SK-N-SH treated with all-trans-retinoic acid at 6 μM for 48 hours (cell line): ENCODE data around the gene NME7.

Experiments
- ATAC-seq: fragments of 200-7000 bp; cut with Tn5 transposase; 3 replicates; pipeline ENCODE4 v1.9.1; 2020; ENCODE audit warnings: mild to moderate bottlenecking, moderate library complexity
- ARNTL ChIP-seq: fragments of 450-650 bp; formaldehyde crosslinking; IDR thresholded peaks from 2 replicates; pipeline ENCODE4 v1.5.0; 2020; ENCODE audit warnings: low read depth, mild to moderate bottlenecking, moderate library complexity, borderline replicate concordance
- CREB5 ChIP-seq: fragments of 250-450 bp; sonication (Bioruptor Pico); IDR thresholded peaks from 2 replicates; pipeline ENCODE4 v1.5.1; 2020; ENCODE audit warnings: low read depth, mild to moderate bottlenecking, moderate library complexity
- CSDC2 ChIP-seq: fragments of 250-450 bp; sonication (Bioruptor Pico); IDR thresholded peaks from 2 replicates; pipeline ENCODE4 v1.5.0; 2020; ENCODE audit warnings: mild to moderate bottlenecking, moderate library complexity
- ESRRG ChIP-seq: fragments of 250-450 bp; sonication (Bioruptor Pico); IDR thresholded peaks from 2 replicates; pipeline ENCODE4 v1.6.1; 2021; ENCODE audit warnings: mild to moderate bottlenecking
- GLIS3 ChIP-seq: fragments of 250-450 bp; sonication (Bioruptor Pico); IDR thresholded peaks from 2 replicates; pipeline ENCODE4 v1.5.0; 2020; ENCODE audit warnings: mild to moderate bottlenecking, moderate library complexity
- ISL1 ChIP-seq: fragments of 250-450 bp; sonication (Bioruptor Pico); IDR thresholded peaks from 2 replicates; pipeline ENCODE4 v2.1.2; 2022; ENCODE audit warnings: mild to moderate bottlenecking, moderate library complexity
- OSR1 ChIP-seq: fragments of 250-450 bp; sonication (Bioruptor Pico); IDR thresholded peaks from 2 replicates; pipeline ENCODE4 v1.8.0; 2022; ENCODE audit warnings: moderate library complexity, mild to moderate bottlenecking, inconsistent platforms
- PPARA ChIP-seq: fragments of 250-450 bp; sonication (Bioruptor Pico); IDR thresholded peaks from 2 replicates; pipeline ENCODE4 v1.5.0; 2020; ENCODE audit warnings: mild to moderate bottlenecking, borderline replicate concordance
- RARB ChIP-seq: fragments of 250-450 bp; sonication (Bioruptor Pico); IDR thresholded peaks from 2 replicates; pipeline ENCODE4 v1.8.0; 2021; ENCODE audit warnings: mild to moderate bottlenecking, moderate library complexity
- SNAI2 ChIP-seq: fragments of 250-450 bp; sonication (Bioruptor Pico); IDR thresholded peaks from 2 replicates; pipeline ENCODE4 v1.5.0; 2020; ENCODE audit warnings: mild to moderate bottlenecking, moderate library complexity
- TCF4 ChIP-seq: fragments of 250-450 bp; sonication (Bioruptor Pico); IDR thresholded peaks from 2 replicates; pipeline ENCODE4 v1.8.0; 2021; ENCODE audit warnings: mild to moderate bottlenecking, moderate library complexity, borderline replicate concordance
- TOX ChIP-seq: fragments of 250-450 bp; sonication (Bioruptor Pico); IDR thresholded peaks from 2 replicates; pipeline ENCODE4 v1.8.0; 2021; ENCODE audit warnings: mild to moderate bottlenecking, moderate library complexity, borderline replicate concordance
- TSHZ2 ChIP-seq: fragments of 250-450 bp; sonication (Bioruptor Pico); IDR thresholded peaks from 2 replicates; pipeline ENCODE4 v1.5.0; 2020; ENCODE audit warnings: mild to moderate bottlenecking, moderate library complexity
- ZC3H10 ChIP-seq: fragments of 250-450 bp; sonication (Bioruptor Pico); IDR thresholded peaks from 2 replicates; pipeline ENCODE4 v1.5.1; 2021; ENCODE audit warnings: mild to moderate bottlenecking, moderate library complexity
- ZFP30 ChIP-seq: fragments of 450-650 bp; formaldehyde crosslinking; IDR thresholded peaks from 2 replicates; pipeline ENCODE4 v1.5.0; 2022; ENCODE audit warnings: mild to moderate bottlenecking, moderate library complexity
- TF ChIP-seq, protein P1 (sequence below): fragments of 250-450 bp; sonication (Bioruptor Pico); IDR thresholded peaks from 2 replicates; pipeline ENCODE4 v1.8.0; 2020; ENCODE audit warnings: mild to moderate bottlenecking, moderate library complexity, borderline replicate concordance
- TF ChIP-seq, protein P2 (sequence below): fragments of 250-450 bp; sonication (Bioruptor Pico); IDR thresholded peaks from 2 replicates; pipeline ENCODE4 v1.8.0; 2021; ENCODE audit warnings: low read depth, mild to moderate bottlenecking, moderate library complexity, borderline replicate concordance

The NME7 gene

GRCh38 chr1:169325117-169325516 lies 42.5 kb downstream of the NME7 start (continued):
- TF ChIP-seq TSHZ2 (CRISPR knock-in tag) (no peak), ISL1 (CRISPR knock-in tag) (no peak), TOX (CRISPR knock-in tag) (no peak), TCF4 (CRISPR knock-in tag) (no peak)
- TF ChIP-seq, protein P1, sequence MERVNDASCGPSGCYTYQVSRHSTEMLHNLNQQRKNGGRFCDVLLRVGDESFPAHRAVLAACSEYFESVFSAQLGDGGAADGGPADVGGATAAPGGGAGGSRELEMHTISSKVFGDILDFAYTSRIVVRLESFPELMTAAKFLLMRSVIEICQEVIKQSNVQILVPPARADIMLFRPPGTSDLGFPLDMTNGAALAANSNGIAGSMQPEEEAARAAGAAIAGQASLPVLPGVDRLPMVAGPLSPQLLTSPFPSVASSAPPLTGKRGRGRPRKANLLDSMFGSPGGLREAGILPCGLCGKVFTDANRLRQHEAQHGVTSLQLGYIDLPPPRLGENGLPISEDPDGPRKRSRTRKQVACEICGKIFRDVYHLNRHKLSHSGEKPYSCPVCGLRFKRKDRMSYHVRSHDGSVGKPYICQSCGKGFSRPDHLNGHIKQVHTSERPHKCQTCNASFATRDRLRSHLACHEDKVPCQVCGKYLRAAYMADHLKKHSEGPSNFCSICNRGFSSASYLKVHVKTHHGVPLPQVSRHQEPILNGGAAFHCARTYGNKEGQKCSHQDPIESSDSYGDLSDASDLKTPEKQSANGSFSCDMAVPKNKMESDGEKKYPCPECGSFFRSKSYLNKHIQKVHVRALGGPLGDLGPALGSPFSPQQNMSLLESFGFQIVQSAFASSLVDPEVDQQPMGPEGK (CRISPR knock-in tag) = no peak

DNA sequence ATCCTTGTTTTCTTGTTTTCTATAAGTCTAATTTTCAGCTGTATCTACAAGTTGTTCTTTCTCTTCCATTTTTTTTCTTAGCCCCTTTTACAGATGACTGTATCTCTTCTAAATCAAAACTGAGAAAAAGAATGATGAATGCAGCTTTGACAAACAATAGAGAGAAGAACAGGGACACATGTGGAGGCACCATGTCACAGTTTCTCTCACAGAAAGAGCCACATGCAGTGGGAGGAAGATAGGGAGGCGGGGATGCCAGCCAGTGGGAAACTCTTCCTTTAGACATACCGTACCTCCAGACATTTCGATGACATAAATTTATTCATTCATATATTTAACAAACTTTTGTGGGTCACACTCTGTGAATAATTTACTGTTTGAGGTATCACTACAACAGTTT lies 45.5 kb downstream of the NME7 start:
- no peak for TF ChIP-seq TCF4 (CRISPR knock-in tag)
- no peak for TF ChIP-seq SNAI2
- no peak for TF ChIP-seq CREB5 (CRISPR knock-in tag)
- no peak for TF ChIP-seq CSDC2 (CRISPR knock-in tag)
- no peak for ATAC-seq

DNA sequence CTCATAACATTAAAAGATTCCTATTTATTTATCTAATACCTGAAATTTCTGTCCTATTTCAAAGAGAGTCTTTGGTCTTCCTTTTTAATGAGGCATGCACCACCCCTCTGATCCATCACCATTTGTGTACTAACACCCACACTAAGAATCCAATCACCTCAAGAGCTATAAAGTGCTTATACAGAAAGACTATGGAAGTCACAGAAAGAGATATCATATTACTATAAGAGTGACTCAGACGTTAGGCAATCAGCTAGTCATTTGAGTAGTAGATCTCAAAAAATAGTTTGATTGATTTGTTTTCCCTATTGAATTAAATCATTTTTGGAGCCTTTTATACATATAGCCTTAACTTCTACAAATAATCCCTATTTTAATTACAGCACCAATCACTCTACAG lies 46.1 kb downstream of the NME7 start:
- ATAC-seq = peak; percentile 56; the same call in 1 of the 3 replicates
- TF ChIP-seq, protein P1 (CRISPR knock-in tag) = no peak
- no peak for TF ChIP-seq GLIS3 (CRISPR knock-in tag)
- TF ChIP-seq TCF4 (CRISPR knock-in tag) = no peak
- TF ChIP-seq RARB (CRISPR knock-in tag) = no peak
- no peak for TF ChIP-seq ESRRG (CRISPR knock-in tag)
- no peak for TF ChIP-seq ARNTL (CRISPR knock-in tag)
- TF ChIP-seq ZFP30 (CRISPR knock-in tag) = no peak
- no peak for TF ChIP-seq TSHZ2 (CRISPR knock-in tag)
- TF ChIP-seq, protein P2, sequence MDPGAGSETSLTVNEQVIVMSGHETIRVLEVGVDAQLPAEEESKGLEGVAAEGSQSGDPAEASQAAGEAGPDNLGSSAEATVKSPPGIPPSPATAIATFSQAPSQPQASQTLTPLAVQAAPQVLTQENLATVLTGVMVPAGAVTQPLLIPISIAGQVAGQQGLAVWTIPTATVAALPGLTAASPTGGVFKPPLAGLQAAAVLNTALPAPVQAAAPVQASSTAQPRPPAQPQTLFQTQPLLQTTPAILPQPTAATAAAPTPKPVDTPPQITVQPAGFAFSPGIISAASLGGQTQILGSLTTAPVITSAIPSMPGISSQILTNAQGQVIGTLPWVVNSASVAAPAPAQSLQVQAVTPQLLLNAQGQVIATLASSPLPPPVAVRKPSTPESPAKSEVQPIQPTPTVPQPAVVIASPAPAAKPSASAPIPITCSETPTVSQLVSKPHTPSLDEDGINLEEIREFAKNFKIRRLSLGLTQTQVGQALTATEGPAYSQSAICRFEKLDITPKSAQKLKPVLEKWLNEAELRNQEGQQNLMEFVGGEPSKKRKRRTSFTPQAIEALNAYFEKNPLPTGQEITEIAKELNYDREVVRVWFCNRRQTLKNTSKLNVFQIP (CRISPR knock-in tag) = no peak
- peak; percentile 51; the same call in 1 of the 2 replicates for TF ChIP-seq TOX (CRISPR knock-in tag)
- no peak for TF ChIP-seq OSR1
- TF ChIP-seq ZC3H10 (CRISPR knock-in tag) = peak; percentile 40; the same call in 1 of the 2 replicates
- TF ChIP-seq PPARA (CRISPR knock-in tag) = no peak
- no peak for TF ChIP-seq CSDC2 (CRISPR knock-in tag)
- TF ChIP-seq, all 23 proteins: peak for 2
